Activated CD8-positive, alpha-beta T cell treated with anti-CD3 and anti-CD28 coated beads, Interleukin-2, amount 10 ng/mL, durations not matched to agents 7 days and 5 days (primary cell): ENCODE data around the gene STUB1. TPM values are rescaled to one million over a fixed set of nuclear protein-coding genes. Genes with fewer than 3 reads are reported as not detected.
"Not testable (repeated sequence)": the region's sequence is repeated elsewhere in the genome, so short reads cannot be mapped to it uniquely, and the experiment has no call there.

ENCODE experiments used
- ATAC-seq: fragments of 150-1000 bp; cut with Tn5 transposase; one replicate; pipeline ENCODE4 v1.10.0; 2021; ENCODE audit warnings: moderate library complexity
- CTCF ChIA-PET: fragments of 350-600 bp; sonication (Branson Sonifier 250); formaldehyde crosslinking; loops from one replicate; lab custom pipeline; 2021; ENCODE audit warnings: antibody characterized with exemption; lab: Charles Lee
- POLR2A ChIA-PET: fragments of 350-600 bp; sonication (Branson Sonifier 250); formaldehyde crosslinking; loops from one replicate; lab custom pipeline; 2021; ENCODE audit warnings: antibody characterized with exemption; lab: Charles Lee
- DNase-seq: peaks from one replicate; pipeline ENCODE4 v3.0.0-alpha.2; 2020
- H3K27ac Mint-ChIP-seq: one replicate; pipeline ENCODE4 v1.8.0; 2021; ENCODE audit warnings: mild to moderate bottlenecking, mixed read lengths
- H3K27me3 Mint-ChIP-seq: one replicate; pipeline ENCODE4 v1.8.0; 2021; ENCODE audit warnings: low read depth, mixed read lengths
- H3K36me3 Mint-ChIP-seq: one replicate; pipeline ENCODE4 v1.8.0; 2021; ENCODE audit warnings: low read depth, mixed read lengths
- H3K4me1 Mint-ChIP-seq: one replicate; pipeline ENCODE4 v1.8.0; 2021; ENCODE audit warnings: low read depth, mixed read lengths
- H3K4me3 Mint-ChIP-seq: one replicate; pipeline ENCODE4 v1.8.0; 2021; ENCODE audit warnings: mild to moderate bottlenecking, mixed read lengths
- H3K9me3 Mint-ChIP-seq: one replicate; pipeline ENCODE4 v1.8.0; 2022; ENCODE audit warnings: mixed read lengths; ENCODE audit not compliant: insufficient read depth
- total RNA-seq, 2 experiments: library from RNA; stranded (reverse); gene quantifications; one replicate each; pipeline ENCODE4 v1.2.3, GENCODE V29; 2021

The STUB1 gene
- total RNA-seq, 2 experiments from 2014 or later, result 80.4 to 86.4 TPM

- ATAC-seq (no peak), DNase-seq (no peak)
- H3K27ac Mint-ChIP-seq, result peak overlapping the region; percentile 72
- POLR2A ChIA-PET, result interaction anchor here (1.0 to 1.4 kb wide), 2 partner anchors 11 to 32 kb away, joined by 3 read pairs; no protein-coding TSS in a partner anchor
- no peaks in the 10 kb centered on the region for H3K27me3 Mint-ChIP-seq
- H3K36me3 Mint-ChIP-seq, result peaks cover 28% of the 10 kb centered on the region
- CTCF ChIA-PET, result no interaction called here
- peak overlapping the region; percentile 76 for H3K4me3 Mint-ChIP-seq
- H3K9me3 Mint-ChIP-seq, result no peaks in the 10 kb centered on the region
- peaks cover 47% of the 10 kb centered on the region for H3K4me1 Mint-ChIP-seq
Observed at GRCh38 chr16:683396-684070, 3.3 kb downstream of the STUB1 start.

- Mint-ChIP-seq H3K9me3 (no peaks in the 10 kb centered on the region), H3K4me3 (peak within 1 kb of the TSS; percentile 76), H3K36me3 (peaks cover 28% of the 10 kb centered on the region), H3K27me3 (no peaks in the 10 kb centered on the region), H3K27ac (peak within 1 kb of the TSS; percentile 80), H3K4me1 (peaks cover 50% of the 10 kb centered on the region)
- CTCF ChIA-PET, result interaction anchor here (0.7 kb wide), 1 partner anchor 36 kb away, joined by 3 read pairs; no protein-coding TSS in a partner anchor
- POLR2A ChIA-PET, result interaction anchor here (1.0 kb wide), 1 partner anchor 33 kb away, joined by 3 read pairs; no protein-coding TSS in a partner anchor
- DNase-seq (peak; percentile 97), ATAC-seq (peak; percentile 74)
Observed at GRCh38 chr16:684071-684794, 4.0 kb downstream of the STUB1 start, which contains the start of gene JMJD8. TSS of gene JMJD8 (minus strand) at chr16:684334. CDS start at chr16:684319, 15 bp downstream.

GRCh38 chr16:684961-685696, 4.9 kb downstream of the STUB1 start:
- Mint-ChIP-seq H3K36me3 (peaks cover 28% of the 10 kb centered on the region), H3K4me1 (peaks cover 55% of the 10 kb centered on the region), H3K27me3 (no peaks in the 10 kb centered on the region), H3K9me3 (no peaks in the 10 kb centered on the region), H3K27ac (no peak overlapping the region), H3K4me3 (peak overlapping the region; percentile 15)
- ATAC-seq (no peak), DNase-seq (no peak)
- POLR2A ChIA-PET, result no interaction called here
- CTCF ChIA-PET, result no interaction called here

- H3K27me3 Mint-ChIP-seq, result no peaks in the 10 kb centered on the region
- peaks cover 27% of the 10 kb centered on the region for H3K36me3 Mint-ChIP-seq
- ChIA-PET CTCF (no interaction called here), POLR2A (no interaction called here)
- no peaks in the 10 kb centered on the region for H3K9me3 Mint-ChIP-seq
- no peak overlapping the region for H3K27ac Mint-ChIP-seq
- no peak for ATAC-seq
- no peak for DNase-seq
- H3K4me3 Mint-ChIP-seq, result peak overlapping the region; percentile 22
- peaks cover 58% of the 10 kb centered on the region for H3K4me1 Mint-ChIP-seq
Observed at GRCh38 chr16:685967-686366, 5.8 kb downstream of the STUB1 start.

GRCh38 chr16:686459-687260, 6.5 kb downstream of the STUB1 start:
- POLR2A ChIA-PET, result no interaction called here
- Mint-ChIP-seq H3K27ac (no peak overlapping the region), H3K4me3 (no peak overlapping the region), H3K27me3 (no peaks in the 10 kb centered on the region), H3K4me1 (peaks cover 54% of the 10 kb centered on the region), H3K36me3 (peaks cover 22% of the 10 kb centered on the region), H3K9me3 (no peaks in the 10 kb centered on the region)
- no peak for DNase-seq
- CTCF ChIA-PET, result no interaction called here
- no peak for ATAC-seq

GRCh38 chr16:687499-687898, 7.3 kb downstream of the STUB1 start:
- ChIA-PET CTCF (no interaction called here), POLR2A (no interaction called here)
- Mint-ChIP-seq H3K27me3 (peaks cover 1% of the 10 kb centered on the region), H3K36me3 (peaks cover 14% of the 10 kb centered on the region), H3K4me3 (no peak overlapping the region), H3K27ac (no peak overlapping the region), H3K9me3 (no peaks in the 10 kb centered on the region), H3K4me1 (peaks cover 46% of the 10 kb centered on the region)
- ATAC-seq, result no peak
- no peak for DNase-seq

GRCh38 chr16:689175-689897, 9.1 kb downstream of the STUB1 start:
- H3K27me3 Mint-ChIP-seq, result peaks cover 12% of the 10 kb centered on the region
- no peak for ATAC-seq
- no peak for DNase-seq
- POLR2A ChIA-PET, result interaction anchor here (0.6 to 2.0 kb wide), 10 partner anchors 8 to 1377 kb away, joined by 3 to 15 read pairs (median 5); partner anchors contain the start of genes ANTKMT, RHBDL1, RHOT2 and STUB1
- CTCF ChIA-PET, result interaction anchor here (0.9 to 1.6 kb wide), 3 partner anchors 9 to 95 kb away, joined by 3 to 9 read pairs (median 3); partner anchors contain the start of gene STUB1
- H3K4me1 Mint-ChIP-seq, result peaks cover 38% of the 10 kb centered on the region
- H3K27ac Mint-ChIP-seq, result peak overlapping the region; percentile 87
- H3K9me3 Mint-ChIP-seq, result no peaks in the 10 kb centered on the region
- H3K4me3 Mint-ChIP-seq, result peak overlapping the region; percentile 83
- peaks cover 4% of the 10 kb centered on the region for H3K36me3 Mint-ChIP-seq

GRCh38 chr16:691242-691641, 11.0 kb downstream of the STUB1 start:
- peaks cover 20% of the 10 kb centered on the region for H3K27me3 Mint-ChIP-seq
- H3K36me3 Mint-ChIP-seq, H3K9me3 Mint-ChIP-seq, H3K27ac Mint-ChIP-seq, POLR2A ChIA-PET, DNase-seq, CTCF ChIA-PET, ATAC-seq: not testable (repeated sequence)
- H3K4me3 Mint-ChIP-seq, result peak overlapping the region; percentile 83
- H3K4me1 Mint-ChIP-seq, result peaks cover 38% of the 10 kb centered on the region

- H3K27ac Mint-ChIP-seq, result no peak overlapping the region
- POLR2A ChIA-PET, result no interaction called here
Observed at GRCh38 chr16:692356-693108, 12.3 kb downstream of the STUB1 start.

GRCh38 chr16:693364-693763, 13.2 kb downstream of the STUB1 start:
- H3K9me3 Mint-ChIP-seq, result no peaks in the 10 kb centered on the region
- H3K27ac Mint-ChIP-seq, result no peak overlapping the region
- H3K27me3 Mint-ChIP-seq, result peaks cover 20% of the 10 kb centered on the region
- ChIA-PET POLR2A (no interaction called here), CTCF (no interaction called here)
- no peak for ATAC-seq
- H3K36me3 Mint-ChIP-seq, result no peaks in the 10 kb centered on the region
- no peak for DNase-seq
- H3K4me3 Mint-ChIP-seq, result no peak overlapping the region
- peaks cover 40% of the 10 kb centered on the region for H3K4me1 Mint-ChIP-seq

More at GRCh38 chr16:692356-693108, 12.3 kb downstream of the STUB1 start:
- H3K36me3 Mint-ChIP-seq, result no peaks in the 10 kb centered on the region
- ATAC-seq (no peak), DNase-seq (no peak)
- H3K4me3 Mint-ChIP-seq, result no peak overlapping the region
- CTCF ChIA-PET, result no interaction called here
- H3K27me3 Mint-ChIP-seq, result peaks cover 20% of the 10 kb centered on the region
- H3K4me1 Mint-ChIP-seq, result peaks cover 40% of the 10 kb centered on the region
- no peaks in the 10 kb centered on the region for H3K9me3 Mint-ChIP-seq
